HepG2 (cell line): ENCODE measurements around the gene MAPK13. TPM values are rescaled to one million over a fixed set of nuclear protein-coding genes. Genes with fewer than 3 reads are reported as not detected.
A peak's percentile ranks its signal among the peaks of the same experiment; 100 is the strongest.

ENCODE experiments used
- ARID2 ChIP-seq: sonication (generic); formaldehyde crosslinking; IDR thresholded peaks from 2 replicates; pipeline ENCODE4 v1.8.1; 2022; ENCODE audit warnings: mild to moderate bottlenecking, missing genetic modification reagents, borderline replicate concordance
- BORCS8-MEF2B ChIP-seq: sonication (generic); formaldehyde crosslinking; IDR thresholded peaks from 2 replicates; pipeline ENCODE4 v1.8.0; 2022; ENCODE audit warnings: mild to moderate bottlenecking, missing genetic modification reagents
- CEBPG ChIP-seq: IDR thresholded peaks from 2 replicates; pipeline ENCODE4 v1.6.1; 2016
- CHD4 ChIP-seq: fragments of 200-600 bp; sonication (generic); IDR thresholded peaks from 2 replicates; pipeline ENCODE4 v1.7.0; 2017; ENCODE audit warnings: mild to moderate bottlenecking, low read length, borderline replicate concordance
- CSRNP1 ChIP-seq: sonication (generic); formaldehyde crosslinking; IDR thresholded peaks from 2 replicates; pipeline ENCODE4 v1.8.1; 2023; ENCODE audit warnings: mild to moderate bottlenecking, missing genetic modification reagents
- GABPB1 ChIP-seq: IDR thresholded peaks from 2 replicates; pipeline ENCODE4 v1.6.1; 2016; ENCODE audit warnings: mild to moderate bottlenecking, missing genetic modification reagents, moderate library complexity, missing compliant biosample characterization
- GLI4 ChIP-seq: sonication (generic); formaldehyde crosslinking; IDR thresholded peaks from 2 replicates; pipeline ENCODE4 v1.5.1; 2020; ENCODE audit warnings: missing genetic modification reagents, mild to moderate bottlenecking, moderate library complexity, borderline replicate concordance
- HDAC6 ChIP-seq: fragments of 200-600 bp; sonication (generic); IDR thresholded peaks from 2 replicates; pipeline ENCODE4 v1.7.0; 2017; ENCODE audit warnings: mild to moderate bottlenecking, antibody characterized with exemption, low read length, low read depth
- HNF1B ChIP-seq: sonication (generic); formaldehyde crosslinking; IDR thresholded peaks from 2 replicates; pipeline ENCODE4 v1.5.1; 2020; ENCODE audit warnings: mild to moderate bottlenecking, moderate library complexity, missing genetic modification reagents
- HOXA3 ChIP-seq: sonication (generic); formaldehyde crosslinking; IDR thresholded peaks from 2 replicates; pipeline ENCODE4 v1.5.0; 2020; ENCODE audit warnings: missing genetic modification reagents
- HOXA9 ChIP-seq: sonication (generic); formaldehyde crosslinking; IDR thresholded peaks from 2 replicates; pipeline ENCODE4 v1.8.1; 2022; ENCODE audit warnings: missing genetic modification reagents, mild to moderate bottlenecking, moderate library complexity, borderline replicate concordance
- MAZ ChIP-seq, 2 experiments: sonication (generic) in 1 of 2; formaldehyde crosslinking in 1 of 2; IDR thresholded peaks; 2 replicates each; pipeline versions ENCODE4 v1.5.0 to v1.6.1; 2012 to 2020; ENCODE audit warnings: low read depth in 2 of 2, mild to moderate bottlenecking in 2 of 2, borderline replicate concordance in 1 of 2, improper control_type of control experiment in 1 of 2, low read length in 1 of 2, missing genetic modification reagents in 1 of 2, moderate library complexity in 1 of 2
- MLXIP ChIP-seq: sonication (generic); formaldehyde crosslinking; IDR thresholded peaks from 2 replicates; pipeline ENCODE4 v1.9.0; 2021; ENCODE audit warnings: missing genetic modification reagents, borderline replicate concordance
- MNT ChIP-seq: fragments of 450-650 bp; IDR thresholded peaks from 2 replicates; pipeline ENCODE4 v1.6.1; 2016
- NFE2L1 ChIP-seq: sonication (generic); formaldehyde crosslinking; IDR thresholded peaks from 2 replicates; pipeline ENCODE4 v1.4.0; 2020; ENCODE audit warnings: missing genetic modification reagents, mild to moderate bottlenecking, borderline replicate concordance
- PHF5A ChIP-seq: IDR thresholded peaks from one replicate; pipeline ENCODE4 v1.6.1; 2018; ENCODE audit warnings: low read depth, missing genetic modification reagents; ENCODE audit not compliant: unreplicated experiment
- ZMAT3 ChIP-seq: sonication (generic); formaldehyde crosslinking; conservative IDR thresholded peaks from 2 replicates; pipeline ENCODE4 v1.7.0; 2021; ENCODE audit warnings: missing genetic modification reagents
- ZNF33B ChIP-seq: sonication (generic); formaldehyde crosslinking; IDR thresholded peaks from 2 replicates; pipeline ENCODE4 v1.5.1; 2020; ENCODE audit warnings: mild to moderate bottlenecking, missing genetic modification reagents
- ZNF547 ChIP-seq: sonication (generic); formaldehyde crosslinking; IDR thresholded peaks from 2 replicates; pipeline ENCODE4 v1.5.1; 2020; ENCODE audit warnings: mild to moderate bottlenecking, missing genetic modification reagents
- ZSCAN25 ChIP-seq: sonication (generic); formaldehyde crosslinking; IDR thresholded peaks from 2 replicates; pipeline ENCODE4 v1.8.0; 2022; ENCODE audit warnings: mild to moderate bottlenecking, missing genetic modification reagents
- polyA plus RNA-seq, 8 experiments: library from polyadenylated mRNA; depleted of rRNA in 3 of 8; stranded (reverse) in 7 of 8; unstranded in 1 of 8; fragments of >200 nt; fragmentation: Illumina TruSeq in 4 of 8; extraction: Trizol in 4 of 8; gene quantifications; 2 replicates each; pipeline versions ENCODE4 v1.2.1 to v1.2.3, GENCODE V29; 2011 to 2016; ENCODE audit warnings: low read depth in 4 of 8, missing spikeins in 1 of 8, mixed read lengths in 1 of 8; ENCODE audit not compliant: insufficient read depth in 1 of 8
- total RNA-seq, 5 experiments: library from RNA; depleted of rRNA; stranded (reverse); fragments of >200 nt; fragmentation: Illumina TruSeq; extraction: Trizol; gene quantifications; 2 replicates each; pipeline ENCODE4 v1.2.3, GENCODE V29; 2016; ENCODE audit warnings: low read depth in 1 of 5

MAPK13 gene
- total and polyA plus RNA-seq, 2 of the 13 experiments (the other 11 are each of a cell fraction or from before 2014, with no cell fraction given): 12.7 to 43.4 TPM

GRCh38 chr6:36130667-36131510 is 576 bp downstream of the MAPK13 start (continued):
- TF ChIP-seq PHF5A (CRISPR knock-in tag) (no peak), CHD4 (no peak), ZMAT3 (CRISPR knock-in tag) (peak; percentile 58; the same call in 1 of the 2 replicates), CSRNP1 (peak; percentile 95; the same call in 1 of the 2 replicates), BORCS8-MEF2B (CRISPR knock-in tag) (peak; percentile 94), HOXA3 (CRISPR knock-in tag) (peak; percentile 42), ZSCAN25 (CRISPR knock-in tag) (0 out of 2 replicates have a peak, but pooled peaks have one; percentile 35), HOXA9 (no peak), ZNF547 (CRISPR knock-in tag) (peak; percentile 57), MAZ (IDR thresholded peaks at IDR 0.05; ENCODE audit: borderline replicate concordance, low read depth, low read length) (0 out of 2 replicates have a peak, but pooled peaks have one; percentile 23), MAZ (CRISPR knock-in tag; IDR thresholded peaks at IDR 0.05; ENCODE audit: low read depth) (peak; percentile 80), ARID2 (peak; percentile 99), CEBPG (CRISPR knock-in tag) (no peak), GLI4 (no peak), HNF1B (CRISPR knock-in tag) (peak; percentile 79), HDAC6 (no peak), NFE2L1 (CRISPR knock-in tag) (peak; percentile 64; the same call in 1 of the 2 replicates), MLXIP (CRISPR knock-in tag) (no peak), GABPB1 (CRISPR knock-in tag) (peak; percentile 56; the same call in 1 of the 2 replicates), MNT (no peak), ZNF33B (CRISPR knock-in tag) (peak; percentile 92; the same call in 1 of the 2 replicates)
